H1 (cell line): ENCODE measurements around the gene DYNLT1. TPM values are rescaled to one million over a fixed set of nuclear protein-coding genes. Genes with fewer than 3 reads are reported as not detected.

Source experiments
- ASH2L ChIP-seq: fragments of 200-600, 300-600 bp; sonication (generic); IDR thresholded peaks from one replicate; pipeline ENCODE4 v1.7.1; 2017; ENCODE audit warnings: low read length
- ATF2 ChIP-seq: IDR thresholded peaks from 2 replicates; pipeline ENCODE4 v1.6.1; 2012; ENCODE audit warnings: low read length, inconsistent platforms
- ATF3 ChIP-seq: IDR thresholded peaks from 2 replicates; pipeline ENCODE4 v1.6.1; 2011; ENCODE audit warnings: low read depth, mild to moderate bottlenecking, low read length; ENCODE audit not compliant: insufficient read depth
- CBX5 ChIP-seq: fragments of 300-800, 300-1000 bp; sonication (generic); IDR thresholded peaks from 2 replicates; pipeline ENCODE4 v1.7.1; 2016; ENCODE audit warnings: antibody characterized with exemption, low read length, low read depth
- CHD2 ChIP-seq: IDR thresholded peaks from 2 replicates; pipeline ENCODE4 v1.6.1; 2012; ENCODE audit warnings: low read length, improper control_type of control experiment
- EP300 ChIP-seq, 2 experiments: IDR thresholded peaks; 1 replicate in 1 of 2; 2 replicates in 1 of 2; pipeline ENCODE4 v1.6.1; 2011 to 2012; ENCODE audit warnings: low read depth in 2 of 2, low read length in 2 of 2, mild to moderate bottlenecking in 2 of 2, borderline replicate concordance in 1 of 2, inconsistent platforms in 1 of 2, moderate library complexity in 1 of 2
- FOSL1 ChIP-seq: IDR thresholded peaks from 2 replicates; pipeline ENCODE4 v1.6.1; 2011; ENCODE audit warnings: mild to moderate bottlenecking, low read depth, low read length, moderate library complexity; ENCODE audit not compliant: insufficient read depth
- GABPA ChIP-seq: IDR thresholded peaks from 2 replicates; pipeline ENCODE4 v1.6.1; 2011; ENCODE audit warnings: mild to moderate bottlenecking, low read length, moderate library complexity, borderline replicate concordance; ENCODE audit not compliant: insufficient read depth
- GTF2F1 ChIP-seq: IDR thresholded peaks from 2 replicates; pipeline ENCODE4 v1.6.1; 2012; ENCODE audit warnings: low read depth, low read length, improper control_type of control experiment, borderline replicate concordance
- JUND ChIP-seq: IDR thresholded peaks from 2 replicates; pipeline ENCODE4 v1.6.1; 2011; ENCODE audit warnings: mild to moderate bottlenecking, improper control_type of control experiment, low read length
- KDM5A ChIP-seq: fragments of 200-600 bp; IDR thresholded peaks from 2 replicates; pipeline ENCODE4 v1.7.1; 2012; ENCODE audit warnings: mild to moderate bottlenecking, low read length, inconsistent platforms, mixed read lengths
- POLR2AphosphoS5 ChIP-seq: IDR thresholded peaks from 2 replicates; pipeline ENCODE4 v1.6.1; 2011; ENCODE audit warnings: low read depth, low read length
- POU5F1 ChIP-seq: IDR thresholded peaks from 2 replicates; pipeline ENCODE4 v1.6.1; 2011; ENCODE audit warnings: low read depth, mild to moderate bottlenecking, low read length, moderate library complexity
- RNF2 ChIP-seq: fragments of 200-900, 300-1000 bp; sonication (generic); IDR thresholded peaks from 2 replicates; pipeline ENCODE4 v1.7.1; 2016; ENCODE audit warnings: borderline replicate concordance, low read depth, mild to moderate bottlenecking, antibody characterized with exemption, low read length; ENCODE audit not compliant: poor library complexity, severe bottlenecking; ENCODE audit errors: missing control alignments
- SP2 ChIP-seq: IDR thresholded peaks from 2 replicates; pipeline ENCODE4 v1.6.1; 2012; ENCODE audit warnings: mild to moderate bottlenecking, low read length, inconsistent platforms
- SUZ12 ChIP-seq: fragments of 200-600 bp; sonication (generic); IDR thresholded peaks from 2 replicates; pipeline ENCODE4 v1.6.1; 2012; ENCODE audit warnings: mild to moderate bottlenecking, inconsistent platforms, low read length, moderate library complexity, mixed read lengths
- TAF1 ChIP-seq: IDR thresholded peaks from 2 replicates; pipeline ENCODE4 v1.6.1; 2011; ENCODE audit warnings: mild to moderate bottlenecking, low read depth, low read length
- TBP ChIP-seq: IDR thresholded peaks from 2 replicates; pipeline ENCODE4 v1.6.1; 2011; ENCODE audit warnings: low read depth, low read length, improper control_type of control experiment
- TEAD4 ChIP-seq: IDR thresholded peaks from 2 replicates; pipeline ENCODE4 v1.6.1; 2012; ENCODE audit warnings: low read depth, low read length, inconsistent platforms, mixed read lengths
- USF2 ChIP-seq: IDR thresholded peaks from 2 replicates; pipeline ENCODE4 v1.6.1; 2011; ENCODE audit warnings: low read length, improper control_type of control experiment
- YY1 ChIP-seq: IDR thresholded peaks from 2 replicates; pipeline ENCODE4 v1.6.1; 2011; ENCODE audit warnings: low read depth, mild to moderate bottlenecking, low read length
- polyA plus RNA-seq, 7 experiments: library from polyadenylated mRNA; depleted of rRNA in 3 of 7; stranded (reverse) in 5 of 7; unstranded in 2 of 7; fragments of >200 nt in 5 of 7; fragments of 200-250 nt in 2 of 7; gene quantifications; 1 replicate in 5 of 7; 2 replicates in 1 of 7; 4 replicates in 1 of 7; pipeline versions ENCODE4 v1.2.1 to v1.2.3, GENCODE V29; 2011 to 2013; ENCODE audit warnings: missing spikeins in 2 of 7, mixed read lengths in 2 of 7
- total RNA-seq: library from RNA; stranded (reverse); fragmentation: NEBNext Ultra II Directional; extraction: Animal tissue kit (Norgen Biotek cat#: 25700); gene quantifications from 2 replicates; pipeline ENCODE4 v1.2.1, GENCODE V29; 2021

DYNLT1 gene
- total and polyA plus RNA-seq, 2 of the 8 experiments (the other 6 are each of a cell fraction or from before 2014, with no cell fraction given): 119 to 245 TPM

GRCh38 chr6:158644231-158645063 is at the start of gene DYNLT1 (continued):
- TF ChIP-seq RNF2: no peak
- TF ChIP-seq POU5F1: no peak
- peak; percentile 87 for TF ChIP-seq YY1
- TF ChIP-seq USF2: no peak
- no peak for TF ChIP-seq FOSL1
- TF ChIP-seq CBX5: no peak
- TF ChIP-seq ATF3: no peak
- peak; percentile 71; the same call in 1 of the 2 replicates for TF ChIP-seq TBP
- no peak for TF ChIP-seq KDM5A
- TF ChIP-seq POLR2AphosphoS5: peak; percentile 92
- peak; percentile 43; the same call in 1 of the 2 replicates for TF ChIP-seq JUND
- TF ChIP-seq ASH2L: peak; percentile 97
- TF ChIP-seq CHD2: no peak
- TF ChIP-seq TEAD4: no peak
- TF ChIP-seq SP2: no peak
- TF ChIP-seq ATF2: peak; percentile 41; the same call in 1 of the 2 replicates
- TF ChIP-seq GABPA: no peak
- peak; percentile 87 for TF ChIP-seq TAF1
- TF ChIP-seq SUZ12: no peak
- TF ChIP-seq EP300 (IDR thresholded peaks at IDR 0.05; ENCODE audit: borderline replicate concordance in 1 of 2, low read depth in 2 of 2, low read length in 2 of 2): no peak
- TF ChIP-seq GTF2F1: no peak
